HG03097 (cell line): ENCODE measurements around the gene SYCP1.
"Not testable (repeated sequence)": the region's sequence is repeated elsewhere in the genome, so short reads cannot be mapped to it uniquely, and the experiment has no call there.

Source experiments
- ATAC-seq: cut with Tn5 transposase; IDR thresholded peaks from one replicate; pipeline ENCODE4 v1.9.1; 2021; ENCODE audit not compliant: unreplicated experiment, low FRiP score

SYCP1 gene

GRCh38 chr1:114976891-114977290 lies 122.2 kb downstream of the SYCP1 start:
- no peak for ATAC-seq

- no peak for ATAC-seq
These were observed 124.7 kb downstream of the SYCP1 start for GRCh38 chr1:114979278-114979891.

GRCh38 chr1:114982251-114982650 lies 127.6 kb downstream of the SYCP1 start:
- no peak for ATAC-seq

- ATAC-seq: no peak
These were observed 131.6 kb downstream of the SYCP1 start for GRCh38 chr1:114986286-114986685.

- no peak for ATAC-seq
These were observed 133.4 kb downstream of the SYCP1 start for GRCh38 chr1:114988095-114988494.

- no peak for ATAC-seq
These were observed 143.0 kb downstream of the SYCP1 start for GRCh38 chr1:114997510-114998289.

- ATAC-seq: no peak
These were observed 151.5 kb downstream of the SYCP1 start for GRCh38 chr1:115006191-115006590.

GRCh38 chr1:115012006-115012405 lies 157.3 kb downstream of the SYCP1 start:
- ATAC-seq: no peak

- no peak for ATAC-seq
These were observed 157.8 kb downstream of the SYCP1 start for GRCh38 chr1:115012434-115012833.

- ATAC-seq: no peak
These were observed 159.1 kb downstream of the SYCP1 start for GRCh38 chr1:115013792-115014191.

- not testable (repeated sequence) for ATAC-seq
These were observed 164.9 kb downstream of the SYCP1 start for GRCh38 chr1:115019549-115019948.

- ATAC-seq: no peak
These were observed 166.5 kb downstream of the SYCP1 start for GRCh38 chr1:115021145-115021544.

- ATAC-seq: no peak
These were observed 168.9 kb downstream of the SYCP1 start for GRCh38 chr1:115023593-115023992.

GRCh38 chr1:115029526-115029925 lies 174.9 kb downstream of the SYCP1 start, which contains the start of gene TSHB:
TSHB (plus strand) TSS chr1:115029826; CDS start chr1:115033363, 3,537 bp downstream.
- no peak for ATAC-seq

- ATAC-seq: no peak
These were observed 176.9 kb downstream of the SYCP1 start for GRCh38 chr1:115031595-115031994.

- no peak for ATAC-seq
These were observed 181.0 kb downstream of the SYCP1 start for GRCh38 chr1:115035652-115036051.

GRCh38 chr1:115036814-115037507 lies 182.3 kb downstream of the SYCP1 start:
- no peak for ATAC-seq

GRCh38 chr1:115040501-115040900 lies 185.8 kb downstream of the SYCP1 start:
- ATAC-seq: no peak

GRCh38 chr1:115041654-115042053 lies 187.0 kb downstream of the SYCP1 start:
- ATAC-seq: no peak
